CD14-positive monocyte (primary cell): ENCODE data around the gene MFGE8. TPM values are rescaled to one million over a fixed set of nuclear protein-coding genes. Genes with fewer than 3 reads are reported as not detected.

Experiments used
- DNase-seq, 3 donors: peaks; one replicate each; pipeline ENCODE4 v3.0.0-alpha.2; 2011 to 2022
- H2AFZ ChIP-seq: 2 replicates; pipeline ENCODE4 v1.6.0; 2012; ENCODE audit warnings: mild to moderate bottlenecking, low read depth, low read length, inconsistent platforms; ENCODE audit not compliant: insufficient read depth, poor library complexity, severe bottlenecking
- H3K27ac ChIP-seq, 2 donors: 1 replicate in 1 of 2; 2 replicates in 1 of 2; pipeline ENCODE4 v1.5.1; 2012 to 2013; ENCODE audit warnings: low read length in 2 of 2, control low read depth in 1 of 2, inconsistent platforms in 1 of 2, low read depth in 1 of 2, mild to moderate bottlenecking in 1 of 2
- H3K27me3 ChIP-seq, 2 donors: one replicate each; pipeline versions ENCODE4 v1.6.0 to v1.6.1; 2011 to 2013; ENCODE audit warnings: low read length in 2 of 2; ENCODE audit not compliant: control insufficient read depth in 2 of 2, insufficient read depth in 2 of 2
- H3K36me3 ChIP-seq, 2 donors: replicated peaks in 1 of 2; 1 replicate in 1 of 2; 2 replicates in 1 of 2; pipeline versions ENCODE4 v1.5.1 to v1.6.1; 2012 to 2013; ENCODE audit warnings: low read length in 2 of 2, control low read depth in 1 of 2, inconsistent platforms in 1 of 2, mild to moderate bottlenecking in 1 of 2; ENCODE audit not compliant: insufficient read depth in 2 of 2, control insufficient read depth in 1 of 2
- H3K4me1 ChIP-seq, 2 donors: 1 replicate in 1 of 2; 2 replicates in 1 of 2; pipeline versions ENCODE4 v1.5.1 to v1.6.1; 2012 to 2013; ENCODE audit warnings: low read length in 2 of 2, control low read depth in 1 of 2, inconsistent platforms in 1 of 2, mild to moderate bottlenecking in 1 of 2, moderate library complexity in 1 of 2; ENCODE audit not compliant: insufficient read depth in 2 of 2, control insufficient read depth in 1 of 2
- H3K4me2 ChIP-seq: replicated peaks from 2 replicates; pipeline ENCODE3; 2012; ENCODE audit warnings: low read length, moderate library complexity, mild to moderate bottlenecking; ENCODE audit not compliant: poor library complexity, severe bottlenecking; ENCODE audit errors: extremely low read depth
- H3K4me3 ChIP-seq, 3 experiments: fragments of 200-600 bp in 1 of 3; sonication (generic) in 1 of 3; replicated peaks in 1 of 3; 1 replicate in 2 of 3; 2 replicates in 1 of 3; pipeline ENCODE4 v1.5.1; 2011 to 2013; ENCODE audit warnings: low read length in 3 of 3, mild to moderate bottlenecking in 3 of 3, control low read depth in 2 of 3, low read depth in 2 of 3, inconsistent platforms in 1 of 3, moderate library complexity in 1 of 3
- H3K79me2 ChIP-seq: 2 replicates; pipeline ENCODE4 v1.6.0; 2012; ENCODE audit warnings: mild to moderate bottlenecking, control low read depth, inconsistent platforms, low read length, moderate library complexity; ENCODE audit not compliant: insufficient read depth
- H3K9ac ChIP-seq: 2 replicates; pipeline ENCODE4 v1.6.0; 2017; ENCODE audit warnings: low read length, mild to moderate bottlenecking; ENCODE audit not compliant: insufficient read depth, poor library complexity, severe bottlenecking
- H3K9me3 ChIP-seq, 2 donors: replicated peaks in 1 of 2; 1 replicate in 1 of 2; 2 replicates in 1 of 2; pipeline versions ENCODE4 v1.5.1 to v1.6.1; 2012 to 2013; ENCODE audit warnings: low read length in 2 of 2, control low read depth in 1 of 2; ENCODE audit not compliant: control insufficient read depth in 1 of 2, insufficient read depth in 1 of 2
- H4K20me1 ChIP-seq: 2 replicates; pipeline ENCODE4 v1.6.0; 2012; ENCODE audit warnings: mild to moderate bottlenecking, low read length, control low read depth, moderate library complexity; ENCODE audit not compliant: insufficient read depth
- H3K27ac Mint-ChIP-seq, 7 donors: one replicate each; pipeline ENCODE4 v1.8.0; 2020; ENCODE audit warnings: mild to moderate bottlenecking in 7 of 7, mixed read lengths in 7 of 7, moderate library complexity in 6 of 7, inconsistent platforms in 2 of 7
- H3K27me3 Mint-ChIP-seq, 3 donors: one replicate each; pipeline ENCODE4 v1.8.0; 2021 to 2022; ENCODE audit warnings: low read depth in 3 of 3, mild to moderate bottlenecking in 3 of 3, mixed read lengths in 3 of 3, moderate library complexity in 3 of 3, inconsistent platforms in 1 of 3
- H3K36me3 Mint-ChIP-seq, 2 donors: one replicate each; pipeline ENCODE4 v1.8.0; 2020; ENCODE audit warnings: mixed read lengths in 2 of 2, inconsistent platforms in 1 of 2, mild to moderate bottlenecking in 1 of 2
- H3K4me1 Mint-ChIP-seq: one replicate; pipeline ENCODE4 v1.8.0; 2020; ENCODE audit warnings: mild to moderate bottlenecking, mixed read lengths
- H3K4me3 Mint-ChIP-seq, 2 donors: one replicate each; pipeline ENCODE4 v1.8.0; 2020; ENCODE audit warnings: mild to moderate bottlenecking in 2 of 2, mixed read lengths in 2 of 2, moderate library complexity in 1 of 2
- H3K9me3 Mint-ChIP-seq, 7 donors: one replicate each; pipeline ENCODE4 v1.8.0; 2020 to 2022; ENCODE audit warnings: mixed read lengths in 7 of 7, mild to moderate bottlenecking in 6 of 7, moderate library complexity in 6 of 7, inconsistent platforms in 2 of 7
- CTCF ChIP-seq: fragments of 200-600 bp; IDR thresholded peaks from one replicate; pipeline ENCODE4 v1.8.0; 2022; ENCODE audit warnings: antibody characterized with exemption, mild to moderate bottlenecking
- WGBS: methylation state at CpG from one replicate; pipeline ENCODE4 v1.1.5; 2013; ENCODE audit warnings: missing lambda C conversion rate; ENCODE audit not compliant: insufficient coverage; 5-methylcytosine and 5-hydroxymethylcytosine counted together
- intact Hi-C, 2 donors: fragments of 100-400 bp; cut with micrococcal nuclease; formaldehyde crosslinking; loops; one replicate each; pipeline versions ENCODE4 v1.15.0 to v1.15.1; 2023
- polyA plus RNA-seq, 3 donors: library from polyadenylated mRNA; depleted of rRNA in 1 of 3; unstranded in 2 of 3; stranded (reverse) in 1 of 3; fragments of 300-500 nt in 2 of 3; fragments of >200 nt in 1 of 3; fragmentation: Illumina TruSeq in 2 of 3; gene quantifications; 1 replicate in 2 of 3; 2 replicates in 1 of 3; pipeline ENCODE4 v1.2.3, GENCODE V29; 2012 to 2021

MFGE8 gene
- polyA plus RNA-seq, 3 donors: 2.7 TPM; not detected in 2

- H3K4me1 Mint-ChIP-seq: peaks cover 20% of the 10 kb centered on the region
- 1% methylated on average over 23 of the region's 23 CpGs for WGBS
- no peaks in the 10 kb centered on the region for H3K36me3 ChIP-seq
- H3K9ac ChIP-seq: peak overlapping the region; percentile 46
- H3K79me2 ChIP-seq: no peaks in the 10 kb centered on the region
- peaks cover 15 to 37% of the 10 kb centered on the region in 2 donors for H3K27me3 ChIP-seq
- H3K4me3 ChIP-seq: peak overlapping the region in 1 of 3 experiments; percentile 67
- no peaks in the 10 kb centered on the region for H4K20me1 ChIP-seq
- no peak overlapping the region for H3K27ac Mint-ChIP-seq
- peak overlapping the region; percentile 41 for H2AFZ ChIP-seq
- peak overlapping the region; percentile 65 for H3K4me2 ChIP-seq
- intact Hi-C loops: no loop called here
- peaks cover 11 to 18% of the 10 kb centered on the region in 2 donors for H3K4me1 ChIP-seq
- peak overlapping the region; percentile 66 to 84 for H3K4me3 Mint-ChIP-seq
- H3K27ac ChIP-seq: no peak overlapping the region
- DNase-seq: no peak
- H3K27me3 Mint-ChIP-seq: peaks cover 31 to 50% (median 40%) of the 10 kb centered on the region in 3 donors
- H3K9me3 ChIP-seq: no peaks in the 10 kb centered on the region
- no peaks in the 10 kb centered on the region for H3K36me3 Mint-ChIP-seq
- peaks cover 0 to 14% (median 3%) of the 10 kb centered on the region in 7 donors for H3K9me3 Mint-ChIP-seq
- TF ChIP-seq CTCF: peak; percentile 60
These were observed 18.8 kb downstream of the MFGE8 start for GRCh38 chr15:88894348-88894818.

- peaks cover 29 to 46% (median 34%) of the 10 kb centered on the region in 3 donors for H3K27me3 Mint-ChIP-seq
- Histone ChIP-seq H3K36me3 (no peaks in the 10 kb centered on the region), H4K20me1 (no peaks in the 10 kb centered on the region), H3K9me3 (no peaks in the 10 kb centered on the region), H3K27ac (no peak overlapping the region), H3K4me2 (no peak overlapping the region), H3K9ac (no peak overlapping the region), H3K27me3 (peaks cover 15 to 35% of the 10 kb centered on the region in 2 donors), H3K4me3 (no peak overlapping the region), H3K79me2 (no peaks in the 10 kb centered on the region), H2AFZ (no peak overlapping the region), H3K4me1 (peaks cover 11 to 15% of the 10 kb centered on the region in 2 donors)
- no peak for DNase-seq
- no peaks in the 10 kb centered on the region for H3K36me3 Mint-ChIP-seq
- 91% methylated on average over 7 of the region's 7 CpGs for WGBS
- no peak overlapping the region for H3K4me3 Mint-ChIP-seq
- TF ChIP-seq CTCF: no peak
- no peak overlapping the region for H3K27ac Mint-ChIP-seq
- intact Hi-C loops: no loop called here
- peaks cover 0 to 14% (median 3%) of the 10 kb centered on the region in 7 donors for H3K9me3 Mint-ChIP-seq
- H3K4me1 Mint-ChIP-seq: peaks cover 14% of the 10 kb centered on the region
These were observed 21.5 kb downstream of the MFGE8 start for GRCh38 chr15:88891540-88892254.
